A673 (cell line): ENCODE results near the gene SRSF10. TPM values are rescaled to one million over a fixed set of nuclear protein-coding genes. Genes with fewer than 3 reads are reported as not detected.

Experiments used
- BruUV-seq: library from RNA; stranded (reverse); fragments of 400-500 nt; replicated peaks from 2 replicates; lab custom pipeline; 2021; lab: Mats Ljungman, UMichigan
- CTCF ChIA-PET: fragments of 300-600 bp; sonication (Branson Sonifier 250); formaldehyde crosslinking; loops from one replicate; lab custom pipeline; 2022; ENCODE audit warnings: antibody characterized with exemption; lab: Charles Lee
- POLR2A ChIA-PET: fragments of 300-600 bp; sonication (Branson Sonifier 250); formaldehyde crosslinking; loops from one replicate; lab custom pipeline; 2022; ENCODE audit warnings: antibody characterized with exemption; ENCODE audit not compliant: low non-redundant PET; lab: Charles Lee
- DNase-seq: peaks from one replicate; pipeline ENCODE4 v3.0.0-alpha.2; 2015; ENCODE audit warnings: low spot score
- H3K27ac ChIP-seq: fragments of 200-600 bp; sonication (generic); 2 replicates; pipeline ENCODE4 v1.5.1; 2016; ENCODE audit warnings: mixed run types, low read depth, mild to moderate bottlenecking, mixed read lengths, antibody characterized with exemption, low read length; ENCODE audit not compliant: poor library complexity, severe bottlenecking
- H3K27me3 ChIP-seq: fragments of 200-600 bp; sonication (generic); replicated peaks from 2 replicates; pipeline ENCODE4 v1.6.1; 2017; ENCODE audit warnings: mixed run types, low read depth, mild to moderate bottlenecking, mixed read lengths, antibody characterized with exemption, low read length; ENCODE audit not compliant: insufficient read depth, poor library complexity
- H3K36me3 ChIP-seq: fragments of 200-600 bp; sonication (generic); 2 replicates; pipeline ENCODE4 v1.6.1; 2016; ENCODE audit warnings: mixed run types, mild to moderate bottlenecking, mixed read lengths, antibody characterized with exemption, low read length; ENCODE audit not compliant: insufficient read depth, poor library complexity, severe bottlenecking
- H3K4me1 ChIP-seq: fragments of 200-600 bp; sonication (generic); 2 replicates; pipeline ENCODE4 v1.6.1; 2017; ENCODE audit warnings: mixed run types, mild to moderate bottlenecking, mixed read lengths, antibody characterized with exemption, low read length; ENCODE audit not compliant: insufficient read depth, poor library complexity, severe bottlenecking
- H3K4me3 ChIP-seq: fragments of 200-600 bp; sonication (generic); 2 replicates; pipeline ENCODE4 v1.5.1; 2016; ENCODE audit warnings: low read depth, mixed run types, mild to moderate bottlenecking, mixed read lengths, low read length; ENCODE audit not compliant: poor library complexity, severe bottlenecking
- H3K9me3 ChIP-seq: fragments of 200-600 bp; sonication (generic); 2 replicates; pipeline ENCODE4 v1.6.1; 2016; ENCODE audit warnings: mixed run types, low read depth, mild to moderate bottlenecking, mixed read lengths, antibody characterized with exemption, low read length; ENCODE audit not compliant: poor library complexity, severe bottlenecking
- CTCF ChIP-seq: fragments of 300-800, 200-600 bp; sonication (generic); conservative IDR thresholded peaks from 2 replicates; pipeline ENCODE4 v1.5.1; 2017; ENCODE audit warnings: low read depth, mild to moderate bottlenecking, antibody characterized with exemption, low read length, moderate library complexity, mixed read lengths
- EZH2 ChIP-seq: fragments of 200-600 bp; sonication (generic); IDR thresholded peaks from 2 replicates; pipeline ENCODE4 v1.6.1; 2017; ENCODE audit warnings: borderline replicate concordance, low read depth, mild to moderate bottlenecking, mixed read lengths, antibody characterized with exemption, low read length; ENCODE audit not compliant: poor library complexity, severe bottlenecking
- intact Hi-C: fragments of 100-400 bp; cut with micrococcal nuclease; formaldehyde crosslinking; loops from one replicate; pipeline ENCODE4 v1.10.0; 2022; ENCODE audit not compliant: unreplicated experiment
- total RNA-seq: library from RNA; stranded (reverse); gene quantifications from 2 replicates; pipeline ENCODE4 v1.2.3, GENCODE V29; 2021

Gene SRSF10
- total RNA-seq, 1 experiment from 2014 or later, result 218 TPM

GRCh38 chr1:23967871-23968270 is 12.3 kb downstream of the SRSF10 start:
- intact Hi-C loops, result no loop called here
- H3K36me3 ChIP-seq, result peaks cover 94% of the 10 kb centered on the region
- no peak for DNase-seq
- no TSS peak for BruUV-seq
- H3K9me3 ChIP-seq, result no peaks in the 10 kb centered on the region
- no peak overlapping the region for H3K4me3 ChIP-seq
- H3K4me1 ChIP-seq, result no peaks in the 10 kb centered on the region
- ChIA-PET CTCF (no interaction called here), POLR2A (interaction anchor here (0.6 kb wide), 1 partner anchor 96 kb away, joined by 4 read pairs; no protein-coding TSS in a partner anchor)
- H3K27me3 ChIP-seq, result no peaks in the 10 kb centered on the region
- H3K27ac ChIP-seq, result no peak overlapping the region
- no peak for TF ChIP-seq CTCF
- no peak for TF ChIP-seq EZH2

- peaks cover 89% of the 10 kb centered on the region for H3K36me3 ChIP-seq
- H3K4me3 ChIP-seq, result no peak overlapping the region
- no peak for TF ChIP-seq CTCF
- no peak for TF ChIP-seq EZH2
- CTCF ChIA-PET, result no interaction called here
- DNase-seq, result no peak
- POLR2A ChIA-PET, result interaction anchor here (0.6 kb wide), 1 partner anchor 97 kb away, joined by 4 read pairs; no protein-coding TSS in a partner anchor
- no TSS peak for BruUV-seq
- H3K27ac ChIP-seq, result no peak overlapping the region
- H3K9me3 ChIP-seq, result no peaks in the 10 kb centered on the region
- H3K4me1 ChIP-seq, result no peaks in the 10 kb centered on the region
- intact Hi-C loops, result no loop called here
- H3K27me3 ChIP-seq, result no peaks in the 10 kb centered on the region
These were observed 13.1 kb downstream of the SRSF10 start for GRCh38 chr1:23966973-23967493.

GRCh38 chr1:23964790-23965740 is 15.1 kb downstream of the SRSF10 start:
- DNase-seq, result no peak
- BruUV-seq, result no TSS peak
- H3K36me3 ChIP-seq, result peaks cover 89% of the 10 kb centered on the region
- peak overlapping the region; percentile 33 for H3K27ac ChIP-seq
- TF ChIP-seq EZH2 (no peak), CTCF (no peak)
- POLR2A ChIA-PET, result no interaction called here
- CTCF ChIA-PET, result no interaction called here
- H3K9me3 ChIP-seq, result no peaks in the 10 kb centered on the region
- H3K4me1 ChIP-seq, result no peaks in the 10 kb centered on the region
- no peak overlapping the region for H3K4me3 ChIP-seq
- H3K27me3 ChIP-seq, result no peaks in the 10 kb centered on the region
- intact Hi-C loops, result no loop called here
